Ammon's horn (tissue), 1 donor: Measurements from ENCODE around the gene KCNQ5.

ENCODE experiments used
- DNase-seq: peaks from one replicate; pipeline ENCODE4 v3.0.0-alpha.2; 2016; ENCODE audit warnings: low spot score

Gene KCNQ5

DNA sequence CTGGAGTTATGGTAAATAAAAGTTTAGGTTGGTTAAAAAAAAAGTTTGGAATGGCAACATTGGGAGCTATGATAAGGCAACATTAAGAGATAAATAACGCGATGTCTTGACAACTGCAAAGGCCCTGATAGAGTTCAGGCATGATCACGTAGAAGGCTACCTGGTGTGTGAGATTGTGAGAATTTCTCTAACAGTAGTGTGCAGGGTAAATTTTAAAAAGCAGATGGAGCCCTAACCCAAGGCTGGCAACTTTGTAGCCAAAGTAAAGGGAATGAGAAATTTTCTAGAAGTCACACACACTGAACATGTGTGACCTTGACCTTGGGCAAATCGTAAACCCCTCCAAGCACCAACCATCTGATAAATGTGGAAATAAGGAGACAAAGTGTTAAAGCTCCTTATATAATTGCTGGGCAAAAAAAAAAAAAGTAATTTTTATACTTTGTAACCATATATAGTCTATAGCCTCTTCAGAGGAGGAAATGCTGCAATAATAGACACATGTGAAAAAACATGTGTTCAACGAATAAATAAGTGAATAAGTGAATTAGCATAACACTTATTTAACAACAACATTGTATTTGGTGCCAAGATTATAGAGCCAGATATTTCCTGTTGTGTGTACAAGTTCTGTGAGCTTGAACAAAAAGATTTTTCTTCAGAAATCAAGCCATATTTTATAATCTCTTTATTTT, 18.2 kb downstream of the KCNQ5 start:
- DNase-seq = no peak

GRCh38 chr6:72640615-72640930, 18.7 kb downstream of the KCNQ5 start:
- DNase-seq = no peak

GRCh38 chr6:72642435-72642834, 20.6 kb downstream of the KCNQ5 start:
- no peak for DNase-seq

DNA sequence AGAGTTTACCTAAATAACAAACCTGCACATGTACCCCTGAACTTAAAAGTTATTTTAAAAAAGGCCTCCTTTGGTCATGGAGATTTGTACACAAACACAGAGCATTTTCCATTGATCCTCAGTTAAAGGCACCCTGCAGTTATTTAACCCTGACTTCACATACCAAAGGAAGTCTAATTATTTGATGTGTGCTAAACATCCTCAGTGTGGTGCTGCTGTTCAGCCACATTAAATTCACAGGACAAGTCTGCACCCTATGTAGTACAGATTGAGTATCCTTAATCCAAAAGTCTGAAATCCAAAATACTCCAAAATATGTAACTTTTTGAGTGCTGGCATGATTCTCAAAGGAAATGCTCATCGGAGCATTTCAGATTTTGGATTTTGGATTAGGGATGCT, 21.4 kb downstream of the KCNQ5 start:
- DNase-seq = no peak

DNA sequence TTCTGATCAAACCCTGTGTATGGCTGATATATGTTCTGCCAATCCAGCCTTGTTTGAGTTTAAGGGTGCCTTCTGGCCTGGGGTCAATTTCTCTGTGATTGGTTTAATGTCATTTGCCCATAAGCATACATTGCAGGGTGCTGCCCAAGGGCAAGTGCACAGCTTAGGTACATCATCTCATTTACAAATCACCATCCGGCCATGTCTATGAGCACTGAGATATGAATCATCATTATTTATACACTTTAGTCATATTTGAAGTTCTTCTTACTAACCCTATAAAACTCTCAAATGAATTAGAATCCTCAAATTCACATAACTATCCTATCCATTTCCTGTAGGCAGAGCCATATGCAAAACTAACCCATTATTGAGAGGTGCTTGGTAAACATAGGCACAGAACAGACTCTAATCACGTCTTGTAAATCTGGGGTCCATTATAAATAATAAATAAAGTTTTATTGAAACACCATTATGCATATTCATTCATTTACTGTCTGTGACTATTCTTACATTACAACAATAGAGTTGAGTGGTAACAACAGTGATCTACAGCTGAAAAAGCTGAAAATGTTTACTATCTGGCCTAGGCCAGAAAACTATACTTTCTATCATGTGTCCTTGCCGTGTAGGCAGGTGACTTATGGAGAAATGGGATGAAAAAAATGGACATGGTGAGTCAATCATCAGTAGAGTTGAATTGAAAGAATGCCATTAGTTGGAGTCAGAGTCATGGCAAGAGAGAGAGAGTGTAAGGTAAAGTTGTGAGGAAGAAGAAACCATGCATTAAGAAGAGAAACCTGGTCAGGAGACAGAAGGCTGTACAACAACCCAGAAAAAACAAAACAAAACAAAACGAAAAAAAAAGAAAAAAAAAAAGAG, 25.0 kb downstream of the KCNQ5 start:
- DNase-seq = no peak

- no peak for DNase-seq
Observed at GRCh38 chr6:72647489-72647888, 25.6 kb downstream of the KCNQ5 start.

- no peak for DNase-seq
Observed at GRCh38 chr6:72649032-72649984, 27.4 kb downstream of the KCNQ5 start.

DNA sequence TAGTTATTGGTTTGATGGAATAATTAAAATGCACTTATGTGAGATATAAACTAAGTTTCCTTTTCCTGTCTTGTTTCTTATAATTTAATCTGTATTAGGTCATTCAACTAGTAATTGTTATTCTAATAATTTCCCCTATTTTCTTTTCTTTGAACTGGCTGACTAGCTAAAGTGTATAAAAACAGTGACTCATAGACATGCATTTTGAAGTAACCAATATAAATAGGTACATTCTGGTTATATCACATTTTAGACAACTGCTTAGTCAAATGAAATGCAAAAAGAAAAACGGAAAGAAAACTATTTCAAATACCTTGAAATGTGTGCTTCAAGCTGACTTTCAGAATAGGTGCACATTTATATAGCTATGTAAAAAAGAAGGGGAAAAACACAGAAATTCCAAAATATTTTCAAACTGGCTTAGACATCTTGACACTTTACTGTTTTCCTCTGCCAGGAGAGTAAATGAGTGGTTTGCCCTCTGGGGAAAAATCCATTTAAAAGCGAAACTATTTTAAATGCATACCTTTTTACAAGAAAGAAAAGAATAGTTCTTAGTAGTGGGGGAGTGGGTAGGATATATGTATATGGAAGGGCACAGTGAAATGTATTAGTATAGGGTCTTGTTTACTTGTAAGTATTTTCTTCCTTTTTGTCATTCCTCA, 28.3 kb downstream of the KCNQ5 start:
- no peak for DNase-seq

GRCh38 chr6:72651174-72651573, 29.3 kb downstream of the KCNQ5 start:
- no peak for DNase-seq

DNA sequence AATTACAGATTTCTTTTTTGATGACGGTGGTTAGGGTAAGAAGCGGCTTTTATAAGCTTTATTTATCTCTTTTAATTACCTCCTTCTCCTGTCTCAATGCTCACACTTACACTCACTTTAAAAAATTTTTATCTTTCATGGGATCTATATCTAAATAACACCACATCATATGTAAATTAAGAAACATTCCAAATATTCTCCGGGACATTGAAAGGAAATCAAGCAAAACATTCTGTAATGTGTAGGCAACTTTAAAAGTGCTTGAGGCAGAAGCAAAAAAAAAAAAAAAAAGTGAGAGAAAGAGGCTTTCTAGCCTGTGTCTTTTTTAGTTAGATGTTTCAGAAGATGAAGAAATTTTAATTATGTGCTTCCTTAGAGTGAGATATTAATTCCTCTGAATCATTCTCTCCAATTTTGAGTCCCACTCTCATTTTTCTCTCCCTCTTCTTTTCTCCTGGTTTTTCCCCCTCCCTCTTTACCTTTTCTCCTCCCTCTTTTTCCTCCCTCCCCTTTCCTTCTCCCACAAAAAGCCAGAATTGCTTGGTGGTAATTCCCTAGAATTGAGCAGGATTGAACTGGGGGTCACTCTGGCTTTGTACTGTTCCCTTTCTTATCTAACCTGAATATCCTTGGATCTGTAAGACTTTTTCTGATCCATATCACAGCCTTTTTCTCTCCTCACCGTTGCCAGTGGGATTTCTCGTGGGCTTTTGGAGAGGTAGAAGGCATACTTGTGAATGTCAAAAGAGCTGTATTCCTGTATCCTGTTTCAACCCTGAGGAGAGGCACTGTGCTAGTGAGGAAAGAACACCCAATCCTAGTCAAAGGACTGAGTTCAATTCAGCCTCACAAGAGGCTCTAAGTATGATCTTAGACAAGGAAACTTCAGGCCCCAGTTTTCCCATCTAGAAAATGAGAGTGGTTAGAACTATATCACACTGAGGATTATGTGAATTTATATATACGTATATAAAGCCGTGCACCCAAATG, 30.4 kb downstream of the KCNQ5 start:
- no peak for DNase-seq

DNA sequence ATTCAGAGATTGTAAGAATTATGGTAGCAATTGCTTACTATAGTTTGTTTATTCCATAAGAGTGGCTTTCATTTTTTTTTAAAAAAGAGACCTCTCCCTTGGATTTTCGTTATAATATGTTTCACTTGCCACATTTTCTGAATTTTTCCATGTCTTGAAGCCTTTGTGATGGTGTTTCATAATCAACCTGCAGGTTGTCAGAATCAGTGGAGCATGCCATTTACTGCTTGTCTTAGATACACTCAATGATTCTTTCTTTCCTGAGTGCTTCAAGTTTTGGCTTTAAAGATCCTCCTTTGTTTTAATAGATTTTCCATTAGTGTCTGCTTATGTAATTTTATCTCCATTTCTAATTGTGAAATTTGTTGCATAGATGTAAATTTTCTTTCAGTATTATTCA, 31.2 kb downstream of the KCNQ5 start:
- DNase-seq = no peak

DNA sequence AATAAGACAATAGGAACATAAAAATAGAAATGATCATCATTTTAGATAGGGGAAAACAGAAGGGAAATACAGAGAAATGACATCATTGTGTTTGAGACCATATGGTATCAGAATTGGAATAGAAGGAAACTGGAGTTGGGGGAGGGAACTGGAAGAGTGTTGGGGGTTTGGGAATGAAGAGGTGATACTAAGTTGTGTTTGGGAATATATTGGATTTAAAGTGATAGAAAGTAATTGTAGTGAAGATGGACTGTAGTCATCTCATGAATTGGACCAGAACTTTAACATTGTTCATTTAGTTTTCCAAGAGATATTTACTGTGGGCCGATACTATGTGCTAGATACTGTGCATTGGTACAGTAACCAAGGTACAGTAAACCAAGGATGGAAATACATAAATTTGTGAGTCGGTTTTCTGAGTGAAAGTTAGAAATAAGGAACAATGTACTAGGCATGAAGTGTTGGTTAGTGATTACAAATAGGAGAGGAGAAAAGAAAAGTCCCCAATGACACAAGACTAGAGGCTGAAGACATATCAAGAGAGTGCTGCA, 32.3 kb downstream of the KCNQ5 start:
- DNase-seq = no peak

- DNase-seq = no peak
Observed at GRCh38 chr6:72657407-72658197, 35.7 kb downstream of the KCNQ5 start.

GRCh38 chr6:72659754-72660153, 37.9 kb downstream of the KCNQ5 start:
- DNase-seq = no peak

GRCh38 chr6:72661411-72661810, 39.5 kb downstream of the KCNQ5 start:
- no peak for DNase-seq

- DNase-seq = no peak
Observed at GRCh38 chr6:72665599-72665998, 43.7 kb downstream of the KCNQ5 start.

GRCh38 chr6:72669324-72669723, 47.5 kb downstream of the KCNQ5 start:
- no peak for DNase-seq

DNA sequence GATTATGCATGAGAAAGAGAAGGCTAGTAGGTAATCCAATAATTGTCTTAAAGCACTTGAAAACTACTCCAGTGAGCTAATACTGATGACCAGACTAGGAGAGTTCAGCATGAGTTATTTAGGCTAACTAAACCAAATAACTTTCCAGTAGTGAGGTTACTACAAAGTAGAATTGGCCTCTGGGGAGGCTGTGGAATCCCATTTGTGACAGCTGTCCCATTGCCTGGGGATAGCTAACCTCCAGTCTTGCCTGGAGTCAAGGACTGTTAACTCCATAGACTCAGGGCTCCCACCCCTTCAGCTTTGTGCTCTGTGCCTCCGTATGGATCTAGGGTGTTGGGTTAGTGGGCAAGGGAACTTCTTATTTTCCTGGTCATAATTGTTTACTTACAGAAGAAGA, 51.0 kb downstream of the KCNQ5 start:
- DNase-seq = no peak

DNA sequence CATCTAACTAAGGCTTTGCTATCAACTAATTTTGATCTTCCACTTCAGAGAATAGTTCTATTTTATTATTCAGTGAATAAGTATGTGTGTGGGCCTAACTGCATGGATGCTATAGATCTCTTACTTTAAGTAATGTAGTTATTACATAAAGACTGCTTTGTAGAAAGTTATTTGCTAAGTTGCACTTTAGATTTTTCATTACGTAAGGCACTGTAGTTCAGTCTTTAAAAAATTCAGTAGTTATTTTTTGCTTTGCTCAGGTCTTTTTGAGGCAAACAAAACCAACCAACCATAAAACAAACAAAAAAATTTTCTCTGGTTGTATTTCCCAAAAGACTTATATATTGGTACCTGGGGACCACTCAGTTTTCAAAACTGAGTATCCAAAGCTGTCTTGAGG, 53.0 kb downstream of the KCNQ5 start:
- no peak for DNase-seq

DNA sequence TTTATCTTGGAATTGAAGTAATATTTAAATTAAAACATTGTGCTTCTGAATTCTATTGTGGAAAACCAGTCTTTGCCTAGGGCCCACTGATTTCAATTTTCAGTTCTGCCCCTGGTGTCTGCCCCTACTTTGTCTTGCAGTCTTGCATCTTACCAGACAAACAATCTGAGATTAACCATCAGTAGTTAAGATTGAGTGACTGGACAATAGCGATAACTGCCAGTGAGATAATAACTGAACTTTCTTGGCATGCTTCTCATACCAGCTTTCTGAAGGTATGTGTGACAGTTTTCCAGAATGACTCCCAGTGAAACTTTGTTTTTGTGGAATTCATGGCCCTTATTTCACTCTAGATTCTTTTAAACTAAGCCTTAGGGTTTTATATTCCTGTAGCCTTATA, 53.5 kb downstream of the KCNQ5 start:
- DNase-seq = no peak
